IPS DF 6.9 (cell line): ENCODE results near the gene ANKRD17.

Experiments
- DNase-seq: peaks from one replicate; pipeline ENCODE4 v3.0.0-alpha.2; 2013; ENCODE audit warnings: low read depth, low spot score
- H3K27ac ChIP-seq: one replicate; pipeline ENCODE4 v1.5.1; 2013; ENCODE audit warnings: low read length, control low read depth
- H3K27me3 ChIP-seq: 2 replicates; pipeline ENCODE4 v1.6.1; 2013; ENCODE audit warnings: mild to moderate bottlenecking, low read length; ENCODE audit not compliant: control insufficient read depth, insufficient read depth
- H3K36me3 ChIP-seq: 2 replicates; pipeline ENCODE4 v1.6.1; 2013; ENCODE audit warnings: low read length; ENCODE audit not compliant: control insufficient read depth, insufficient read depth
- H3K4me1 ChIP-seq: 2 replicates; pipeline ENCODE4 v1.6.1; 2013; ENCODE audit warnings: low read length; ENCODE audit not compliant: control insufficient read depth, insufficient read depth
- H3K4me3 ChIP-seq: 2 replicates; pipeline ENCODE4 v1.5.1; 2013; ENCODE audit warnings: mild to moderate bottlenecking, low read length
- H3K9me3 ChIP-seq: 2 replicates; pipeline ENCODE4 v1.6.1; 2013; ENCODE audit warnings: low read length, inconsistent platforms; ENCODE audit not compliant: control insufficient read depth, insufficient read depth
- WGBS: extraction: QIAGEN DNeasy Blood & Tissue Kit; methylation state at CpG from one replicate; pipeline ENCODE4 v1.1.7; 2013; ENCODE audit warnings: mixed read lengths, missing lambda C conversion rate; ENCODE audit not compliant: insufficient read length, insufficient coverage; 5-methylcytosine and 5-hydroxymethylcytosine counted together

Gene ANKRD17

DNA sequence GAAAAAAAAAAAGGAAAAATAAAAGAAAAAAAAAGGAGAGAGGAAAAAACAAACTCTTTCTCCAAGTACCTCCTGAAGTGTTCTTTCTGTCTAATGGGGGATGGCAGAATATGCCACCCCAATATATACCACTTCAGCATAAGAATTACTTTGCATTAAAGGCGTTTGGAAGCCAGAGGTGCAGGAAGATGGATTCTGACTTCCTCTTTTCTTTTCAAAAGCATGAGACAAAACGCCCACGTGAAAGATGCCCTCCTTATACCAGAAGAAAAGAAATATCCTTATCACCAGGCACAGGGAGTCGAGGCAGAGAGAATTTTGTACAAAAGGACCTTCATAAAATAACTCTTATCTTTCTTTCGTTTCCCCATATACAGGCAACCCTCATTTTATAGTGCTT lies 230.0 kb downstream of the ANKRD17 start:
- Histone ChIP-seq H3K9me3 (no peaks in the 10 kb centered on the region), H3K4me3 (no peak overlapping the region), H3K27me3 (no peaks in the 10 kb centered on the region), H3K36me3 (no peaks in the 10 kb centered on the region), H3K27ac (no peak overlapping the region), H3K4me1 (no peaks in the 10 kb centered on the region)
- no CpG with 5 or more reads among the region's 5 CpGs for WGBS
- no peak for DNase-seq
